ENCODE measurements around the gene RPLP2.

RPLP2 gene

DNA sequence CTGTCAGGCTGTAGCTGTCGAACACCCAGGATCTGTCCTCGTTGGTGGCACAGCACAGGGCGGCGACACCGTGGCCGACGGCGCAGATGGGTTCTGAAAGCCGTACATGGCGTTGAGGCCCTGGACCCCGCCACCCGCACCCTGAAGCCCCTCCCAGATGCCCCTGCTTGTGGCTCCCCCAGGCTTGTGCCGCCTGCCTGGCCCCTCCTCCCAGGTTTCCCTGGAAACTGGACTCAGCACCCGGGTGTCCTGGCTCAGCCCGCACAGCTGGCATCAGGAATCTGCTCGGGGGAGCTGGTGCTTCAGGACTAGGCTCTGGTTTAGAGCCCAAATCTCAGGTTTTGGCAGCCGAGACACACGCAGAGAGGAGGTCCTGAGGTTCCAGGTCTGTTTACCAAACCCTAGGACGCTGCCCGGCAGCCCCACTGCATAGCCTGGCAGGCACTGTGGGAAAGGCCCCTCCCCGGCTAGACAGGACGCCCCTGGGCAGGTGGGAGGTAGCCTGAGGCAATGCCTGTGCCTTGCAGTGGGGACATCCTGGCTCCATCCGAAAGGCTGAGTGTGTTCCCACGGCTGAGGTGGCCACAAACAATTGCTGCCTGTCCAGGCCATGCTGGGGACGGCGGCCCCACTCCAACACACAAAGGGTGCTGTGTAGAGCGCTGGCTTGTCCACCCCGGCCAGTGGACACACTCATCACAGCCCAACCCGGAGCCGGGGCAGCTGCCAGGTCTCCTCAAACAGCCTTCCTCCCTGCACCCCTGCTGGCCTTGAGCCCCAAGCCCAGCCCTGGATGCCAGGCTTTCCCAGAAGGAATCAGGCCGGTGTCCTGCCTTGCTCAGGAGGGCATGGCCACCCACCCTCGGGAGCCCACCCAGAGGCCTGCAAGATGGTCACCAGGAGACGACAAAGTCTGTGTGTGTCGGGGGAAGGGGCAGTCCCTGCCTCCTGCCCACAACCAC is 37.1 kb upstream of the RPLP2 start:
- no peak for DNase-seq
- in situ Hi-C loops (cut with HindIII; ENCODE audit: low pct_ligation_motif_present, low pct_unique_long_range_greater_than_20kb, low sequenced_read_pairs) = no loop called here

DNA sequence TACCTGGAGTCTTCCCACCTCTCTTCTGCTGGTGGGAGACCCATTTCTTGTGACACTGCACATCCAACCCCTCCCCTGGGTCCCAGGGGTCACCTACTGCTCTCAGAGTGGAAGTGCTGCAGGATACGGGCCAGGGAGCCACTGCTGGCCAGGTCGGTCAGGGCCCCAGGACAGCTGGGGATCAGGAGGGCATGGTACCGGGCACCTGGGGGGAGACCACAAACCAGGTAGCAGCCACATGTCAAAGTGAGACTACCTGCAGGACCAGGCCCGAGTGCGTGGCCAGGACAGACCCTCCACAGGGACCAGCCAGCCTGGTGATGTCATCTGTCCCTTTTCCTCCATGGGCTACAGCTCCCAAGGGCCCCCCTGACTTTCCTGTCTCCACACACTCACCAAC is 36.3 kb upstream of the RPLP2 start:
- no peak for DNase-seq
- in situ Hi-C loops (cut with HindIII; ENCODE audit: low pct_ligation_motif_present, low pct_unique_long_range_greater_than_20kb, low sequenced_read_pairs) = no loop called here

DNA sequence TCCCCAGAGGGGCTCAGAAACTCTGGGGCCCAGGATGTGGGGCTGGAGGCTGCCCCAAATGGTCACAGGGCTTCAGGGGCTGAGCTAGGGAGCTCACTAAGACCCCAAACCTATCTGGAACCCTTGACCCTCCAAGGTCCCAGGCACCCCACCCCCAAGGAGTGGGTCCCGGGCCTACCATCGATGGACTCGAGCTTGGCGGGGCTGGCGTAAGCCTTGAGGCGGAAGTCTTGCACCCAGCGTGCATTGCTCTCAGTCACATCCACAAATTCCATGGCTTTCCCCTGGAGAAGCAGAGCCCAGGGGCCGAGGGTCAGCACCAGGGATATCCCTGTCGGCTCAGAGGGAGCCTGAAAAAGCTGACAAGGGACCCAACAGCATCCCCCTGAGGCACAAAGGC is 35.9 kb upstream of the RPLP2 start:
- in situ Hi-C loops (cut with HindIII; ENCODE audit: low pct_ligation_motif_present, low pct_unique_long_range_greater_than_20kb, low sequenced_read_pairs) = no loop called here
- DNase-seq = no peak

DNA sequence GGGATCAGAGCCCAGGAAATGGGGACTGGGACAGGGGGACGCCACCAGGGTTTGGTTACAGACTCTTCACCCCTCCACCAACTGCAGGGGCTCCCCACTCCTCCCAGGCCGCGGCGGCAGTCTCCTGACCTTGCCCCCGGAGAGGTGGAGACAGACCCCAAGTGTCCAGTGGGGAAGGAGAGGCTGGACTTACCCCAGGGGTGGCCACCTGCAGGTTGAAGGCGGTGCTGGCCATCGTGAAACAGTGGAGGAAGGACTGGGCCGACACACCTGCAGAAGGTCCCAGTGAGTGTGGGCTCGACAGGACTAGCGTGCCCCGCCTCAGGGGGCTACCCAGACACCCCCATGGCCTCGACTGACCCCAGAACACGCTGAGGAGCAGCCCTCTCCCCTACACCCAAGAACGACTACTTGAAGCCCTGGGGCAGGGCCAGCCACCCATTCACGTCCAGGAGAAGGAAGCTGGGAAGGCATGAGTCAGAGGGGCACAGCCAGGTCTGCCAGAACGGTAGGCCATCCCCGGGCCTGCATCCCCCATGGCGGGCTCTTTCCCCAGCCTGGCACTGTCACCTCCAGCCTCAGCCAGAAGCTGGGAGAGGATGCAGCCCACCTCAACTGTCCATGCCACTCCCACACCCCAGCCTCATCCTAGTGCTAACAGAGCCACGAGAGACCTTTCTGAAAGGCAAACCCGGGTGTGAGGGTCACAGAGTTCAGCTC is 34.7 kb upstream of the RPLP2 start:
- in situ Hi-C loops (cut with HindIII; ENCODE audit: low pct_ligation_motif_present, low pct_unique_long_range_greater_than_20kb, low sequenced_read_pairs) = no loop called here
- no peak for DNase-seq

DNA sequence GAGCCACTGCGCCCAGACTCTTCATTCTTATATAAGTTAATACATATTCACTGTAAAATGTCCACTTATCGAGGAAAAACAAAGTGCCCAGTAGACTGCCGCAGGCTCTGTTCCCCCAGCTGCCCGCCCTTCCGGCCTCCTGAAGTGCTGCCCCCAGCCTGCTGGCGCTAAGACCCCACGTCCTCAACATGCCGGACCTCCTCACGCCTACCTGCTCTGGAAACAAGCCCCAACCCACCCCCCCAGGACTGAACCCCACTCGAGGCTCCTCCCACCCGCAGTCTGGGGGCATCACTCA is 33.6 kb upstream of the RPLP2 start:
- no peak for DNase-seq
- in situ Hi-C loops (cut with HindIII; ENCODE audit: low pct_ligation_motif_present, low pct_unique_long_range_greater_than_20kb, low sequenced_read_pairs) = no loop called here

DNA sequence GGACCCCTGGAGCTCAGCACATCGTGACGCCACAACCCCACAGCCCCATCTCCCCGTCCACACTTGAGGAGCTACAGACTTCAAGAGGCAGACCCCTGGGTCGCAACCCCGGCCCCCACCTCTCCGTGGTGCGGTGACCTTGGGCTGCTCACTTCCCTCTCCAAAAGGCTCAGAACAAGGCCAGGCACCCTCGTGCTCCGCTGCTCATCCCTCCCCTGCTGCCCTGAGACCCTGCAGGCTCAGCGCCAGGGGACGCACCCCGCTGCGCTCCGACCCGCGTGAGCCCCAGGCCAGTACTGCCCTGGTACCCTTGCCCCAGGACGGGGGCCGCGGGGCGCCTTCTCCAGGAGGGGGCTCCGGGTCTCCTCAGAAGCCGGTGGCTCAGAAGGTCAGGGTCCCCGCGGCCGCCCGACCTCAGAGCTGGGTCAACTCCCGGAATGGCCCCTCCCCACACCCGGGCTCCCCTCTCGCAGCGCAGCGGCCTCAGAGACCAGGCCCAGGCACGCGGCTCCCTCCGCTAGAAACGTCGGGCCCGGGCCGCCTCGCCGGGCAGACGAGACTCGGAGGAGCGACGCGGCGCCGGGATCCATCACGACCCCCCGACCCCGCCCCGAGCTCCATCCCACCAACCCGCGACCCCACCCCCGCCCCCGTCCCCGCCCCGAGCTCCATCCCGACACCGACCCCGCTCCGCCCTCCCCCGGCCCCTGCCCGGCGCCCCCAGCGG is 33.0 kb upstream of the RPLP2 start:
- in situ Hi-C loops (cut with HindIII; ENCODE audit: low pct_ligation_motif_present, low pct_unique_long_range_greater_than_20kb, low sequenced_read_pairs) = no loop called here

DNA sequence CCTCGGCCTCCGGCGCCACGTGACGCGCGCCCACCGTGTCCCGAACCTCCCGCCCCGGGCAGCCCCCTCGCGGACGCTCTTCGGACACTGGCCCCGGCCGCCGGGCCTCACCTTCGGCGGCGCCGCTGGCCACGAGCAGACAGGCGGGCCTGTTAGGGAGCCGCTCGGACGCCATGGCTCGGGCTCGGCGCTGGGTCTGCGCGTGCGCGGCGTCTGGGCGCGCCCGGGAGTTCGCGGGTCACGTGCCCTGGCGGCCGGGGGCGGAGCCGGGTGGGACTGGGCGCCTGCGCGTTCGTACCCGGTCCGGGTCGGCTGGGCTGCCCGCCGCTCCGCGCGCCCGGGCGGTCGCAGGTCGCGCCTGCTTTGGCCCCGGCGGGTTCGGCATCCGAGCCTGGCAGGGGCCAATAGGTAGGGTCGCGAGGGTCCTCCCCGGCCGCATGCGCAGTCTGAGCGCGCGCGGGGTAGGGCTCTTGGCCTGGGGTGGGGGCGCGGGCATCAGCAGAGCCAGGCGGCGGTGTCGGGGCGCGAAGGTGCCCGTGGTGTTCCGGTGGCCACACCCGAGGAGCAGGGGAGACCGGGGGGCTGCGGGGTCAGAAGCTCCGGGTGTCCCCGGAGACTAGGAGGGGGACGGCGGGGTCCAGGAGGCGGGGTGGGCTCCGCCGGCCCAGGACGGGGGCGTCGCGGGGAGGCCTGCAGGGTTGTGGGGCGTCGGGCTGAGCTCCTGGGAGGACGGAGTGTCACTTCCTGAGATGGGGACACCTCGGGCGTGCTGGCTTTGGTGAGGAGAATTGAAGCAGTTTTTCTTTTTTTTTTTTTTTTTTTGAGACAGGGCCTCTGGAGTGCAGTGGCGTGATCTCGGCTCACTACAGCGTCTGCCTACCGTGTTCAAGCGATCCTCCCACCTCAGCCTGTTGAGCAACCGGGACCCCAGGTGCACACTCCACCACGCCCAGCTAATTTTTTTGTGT is 32.2 kb upstream of the RPLP2 start, which contains the start of gene GATD1:
Gene GATD1, minus strand, starts transcription at position 200 of the 968 bp plus-strand sequence. Its CDS starts 25 bp downstream, at position 175.
- peak; percentile 86 for DNase-seq
- in situ Hi-C loops (cut with HindIII; ENCODE audit: low pct_ligation_motif_present, low pct_unique_long_range_greater_than_20kb, low sequenced_read_pairs) = no loop called here

More for the DNA sequence above, 33.0 kb upstream of the RPLP2 start:
- peak; percentile 39 for DNase-seq

DNA sequence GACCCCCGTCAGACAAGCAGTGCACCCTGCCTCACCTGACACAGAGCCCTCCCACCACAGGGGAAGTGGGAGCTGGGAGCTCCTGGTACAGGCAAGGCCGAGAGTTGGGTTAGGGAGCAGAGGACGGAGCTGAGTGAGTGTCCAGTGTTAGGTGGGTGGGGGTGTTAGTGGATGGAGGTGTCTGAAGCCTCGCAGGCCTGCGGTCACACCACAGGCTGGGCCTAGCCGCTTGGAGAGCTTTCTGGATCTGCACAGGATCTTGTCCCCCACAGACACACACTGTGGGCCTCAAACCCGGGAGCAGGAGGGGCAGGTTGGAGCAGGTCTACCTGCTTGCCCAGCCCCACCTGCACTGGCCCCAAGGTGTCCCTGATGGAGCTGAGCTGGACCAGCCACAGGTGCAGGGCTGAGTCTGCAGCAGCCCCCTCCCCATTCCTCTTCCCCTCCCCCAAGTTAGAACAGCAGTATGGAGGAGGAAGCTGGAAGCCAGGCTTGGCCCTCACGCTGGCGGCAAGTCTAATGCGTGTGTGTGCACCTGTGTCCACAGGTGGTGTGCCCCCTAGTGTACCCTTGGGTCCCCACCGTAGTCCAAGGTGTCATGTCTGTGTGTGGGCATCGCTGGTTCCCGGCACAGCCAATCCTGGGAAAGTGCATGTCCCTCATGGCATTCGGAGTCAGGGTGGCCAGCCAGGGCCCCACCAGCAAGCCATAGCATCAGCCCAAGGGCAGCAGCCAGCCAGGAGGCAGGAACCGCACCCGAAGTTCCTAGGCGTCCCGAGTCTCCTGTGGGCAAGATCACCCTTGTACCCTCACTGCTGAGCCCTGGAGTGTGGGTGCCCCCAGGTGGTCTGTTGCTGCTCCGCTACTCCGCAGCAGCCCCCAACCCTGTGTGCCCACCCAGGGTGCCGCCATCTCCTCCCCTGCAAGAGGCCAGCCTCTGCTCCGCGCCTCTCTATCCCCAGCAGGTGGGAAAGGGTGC is 30.5 kb upstream of the RPLP2 start:
- in situ Hi-C loops (cut with HindIII; ENCODE audit: low pct_ligation_motif_present, low pct_unique_long_range_greater_than_20kb, low sequenced_read_pairs) = no loop called here
- no peak for DNase-seq

DNA sequence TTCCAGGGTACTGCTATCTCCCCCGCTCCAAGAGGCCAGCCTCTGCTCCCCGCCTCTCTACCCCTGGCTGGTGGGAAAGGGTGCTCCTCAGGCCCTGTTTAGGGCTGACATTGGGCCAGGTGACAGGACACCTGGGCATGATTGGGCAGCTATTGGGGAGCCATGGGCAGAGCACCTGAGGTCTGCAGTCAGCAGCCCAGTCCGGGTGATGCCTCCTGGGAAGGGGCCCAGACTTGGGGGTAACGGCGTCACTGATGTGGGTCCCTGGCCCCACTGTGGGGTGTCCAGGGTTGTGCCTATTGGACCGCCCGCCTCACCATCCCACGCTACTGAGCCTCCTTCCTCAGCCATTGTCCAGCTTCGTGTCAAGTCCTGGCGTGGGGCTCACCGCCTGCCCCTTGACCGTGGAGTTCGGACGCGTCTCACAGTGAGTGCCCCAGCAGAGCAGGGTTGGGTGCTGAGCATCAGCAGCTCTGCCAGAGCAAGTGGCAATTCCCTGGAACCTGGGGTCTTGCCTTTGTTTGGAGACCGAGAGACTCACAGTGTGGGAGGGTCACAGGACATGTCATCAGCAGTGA is 29.7 kb upstream of the RPLP2 start:
- DNase-seq = no peak
- in situ Hi-C loops (cut with HindIII; ENCODE audit: low pct_ligation_motif_present, low pct_unique_long_range_greater_than_20kb, low sequenced_read_pairs) = no loop called here

DNA sequence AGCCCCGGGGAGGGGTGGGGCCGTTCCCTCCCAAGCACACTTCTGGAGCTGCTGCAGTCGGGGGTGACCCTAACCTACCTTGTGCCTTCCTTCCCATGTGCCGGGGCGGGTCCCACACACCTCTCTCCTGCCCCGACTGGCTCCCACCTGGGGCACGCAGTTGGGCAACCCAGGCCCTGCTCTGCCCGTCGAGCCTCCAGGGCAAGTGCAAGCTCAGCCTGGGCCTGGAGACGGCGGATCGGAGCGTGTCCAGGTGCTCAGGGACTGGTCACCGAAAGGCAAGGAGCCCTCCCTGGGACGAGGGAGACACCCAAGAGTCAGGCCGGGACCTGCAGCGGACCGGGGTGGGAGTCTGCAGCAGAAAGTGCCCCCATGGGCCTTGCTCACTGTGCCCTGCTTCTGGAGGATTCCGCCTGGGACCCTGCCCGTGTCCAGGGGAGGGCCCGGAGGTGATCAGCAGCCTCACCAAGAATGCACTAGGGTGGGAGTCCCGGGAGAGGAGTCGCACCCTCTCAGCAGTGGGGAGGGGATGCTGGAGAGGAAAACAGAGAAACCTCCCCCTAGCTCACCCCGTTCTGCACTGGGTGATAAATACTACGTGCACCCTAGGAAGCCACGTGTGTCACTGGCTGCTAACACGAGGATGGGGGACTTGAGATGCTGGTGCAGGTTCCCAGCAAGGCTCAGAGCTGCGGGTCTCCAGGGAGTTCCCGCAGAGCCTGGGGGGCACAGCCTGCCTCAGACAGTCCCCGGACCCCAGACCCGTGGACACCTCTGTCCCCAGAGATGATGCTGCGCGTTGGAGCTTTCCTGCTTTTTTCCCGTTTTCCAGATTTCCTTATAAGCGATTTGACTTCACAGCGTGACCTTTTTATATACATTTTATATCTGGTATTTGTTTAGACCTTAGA is 27.2 kb upstream of the RPLP2 start:
- in situ Hi-C loops (cut with HindIII; ENCODE audit: low pct_ligation_motif_present, low pct_unique_long_range_greater_than_20kb, low sequenced_read_pairs) = no loop called here
- DNase-seq = no peak

DNA sequence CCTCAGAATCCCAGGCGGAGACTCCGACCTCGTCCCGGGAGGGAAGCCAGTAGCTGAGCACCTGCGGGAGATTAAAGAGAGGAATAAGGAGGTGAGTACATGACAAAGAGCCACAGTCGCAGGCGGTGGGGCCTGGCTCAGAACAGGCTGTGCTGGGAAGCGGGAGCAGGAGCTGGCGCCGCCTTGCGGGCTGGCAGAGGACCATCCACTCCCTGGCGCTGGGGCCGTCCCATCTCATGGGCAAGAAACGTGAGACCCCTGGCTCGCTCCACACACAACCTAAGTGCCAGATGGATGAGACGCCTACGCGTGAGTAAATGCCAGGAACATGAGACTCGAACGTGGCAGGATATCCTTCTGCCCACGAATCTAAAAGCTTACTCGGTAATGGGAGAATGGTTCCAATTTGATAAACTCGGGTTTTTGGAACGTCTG is 26.2 kb upstream of the RPLP2 start:
- in situ Hi-C loops (cut with HindIII; ENCODE audit: low pct_ligation_motif_present, low pct_unique_long_range_greater_than_20kb, low sequenced_read_pairs) = no loop called here

DNA sequence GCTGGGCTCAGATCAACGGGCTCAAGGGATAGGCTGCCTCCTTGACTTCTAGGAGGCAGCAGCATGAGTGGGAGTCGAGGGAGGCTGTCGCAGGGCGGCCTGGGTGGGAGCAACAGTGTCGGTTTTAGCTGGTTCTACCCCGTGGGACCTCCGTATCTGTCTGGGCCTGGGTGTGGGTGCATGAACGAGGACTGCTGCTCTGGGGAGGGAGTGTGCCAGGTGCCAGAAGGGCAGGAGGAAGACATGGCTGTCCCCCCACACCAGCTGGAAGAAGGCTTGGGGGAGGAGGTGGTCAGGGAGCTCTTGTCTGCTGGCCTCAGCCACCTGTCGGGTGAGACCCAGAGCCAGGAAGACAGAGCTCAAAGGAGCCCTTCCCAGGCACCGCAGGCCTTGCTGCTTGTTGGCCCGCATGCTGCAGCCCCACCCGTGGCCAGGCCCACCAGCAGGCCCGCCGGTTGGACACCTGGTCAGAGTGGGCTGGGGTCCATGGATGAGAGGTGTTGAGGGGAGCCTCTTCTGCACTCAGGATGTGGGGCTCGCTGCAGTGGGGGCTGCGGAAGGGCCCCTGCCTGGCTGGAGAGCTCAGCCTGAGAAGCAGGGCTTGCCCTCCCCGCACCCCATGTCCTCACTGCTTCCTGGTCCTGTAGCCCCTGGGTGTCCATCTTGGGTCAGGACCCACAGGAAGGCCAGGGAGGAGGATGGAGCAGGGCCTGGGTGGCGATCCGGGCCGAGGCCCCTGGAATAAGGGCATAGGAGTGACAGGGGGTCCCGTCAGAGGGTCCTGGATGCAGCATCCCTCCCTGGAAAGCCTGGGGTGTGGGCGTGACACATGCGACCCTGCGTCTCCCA is 23.3 kb upstream of the RPLP2 start:
- in situ Hi-C loops (cut with HindIII; ENCODE audit: low pct_ligation_motif_present, low pct_unique_long_range_greater_than_20kb, low sequenced_read_pairs) = no loop called here
- DNase-seq = no peak

More for the DNA sequence above, 26.2 kb upstream of the RPLP2 start:
- DNase-seq = no peak

DNA sequence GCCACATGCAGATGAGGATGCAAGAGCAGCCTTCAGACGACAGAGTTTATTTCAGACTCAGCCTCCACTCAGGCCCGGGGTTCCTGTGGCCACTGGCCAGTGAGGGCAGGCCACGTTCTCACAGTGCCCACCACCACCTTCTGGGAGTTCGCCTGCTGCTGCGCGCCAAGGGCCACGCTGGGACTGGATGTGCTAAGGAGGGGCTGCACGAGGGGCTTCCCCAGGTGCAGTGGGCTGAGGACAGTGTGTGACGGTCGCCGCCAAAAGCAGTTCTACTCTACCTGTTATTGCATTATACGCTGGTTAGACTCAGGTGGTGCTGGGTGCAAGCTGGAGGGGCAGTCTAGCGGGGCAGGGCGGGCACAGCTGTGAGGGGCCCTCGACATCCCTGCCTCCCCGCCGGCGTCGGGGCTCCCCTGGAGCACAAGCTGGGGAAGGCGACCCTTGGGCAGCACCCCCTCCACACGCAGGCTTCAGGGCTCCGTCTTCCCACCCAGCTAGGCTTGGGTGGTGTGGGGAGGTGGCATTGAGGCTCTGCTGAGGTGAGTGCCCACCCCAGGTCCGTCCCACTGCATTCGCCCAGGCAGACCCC is 22.6 kb upstream of the RPLP2 start:
- in situ Hi-C loops (cut with HindIII; ENCODE audit: low pct_ligation_motif_present, low pct_unique_long_range_greater_than_20kb, low sequenced_read_pairs) = no loop called here
- DNase-seq = no peak

DNA sequence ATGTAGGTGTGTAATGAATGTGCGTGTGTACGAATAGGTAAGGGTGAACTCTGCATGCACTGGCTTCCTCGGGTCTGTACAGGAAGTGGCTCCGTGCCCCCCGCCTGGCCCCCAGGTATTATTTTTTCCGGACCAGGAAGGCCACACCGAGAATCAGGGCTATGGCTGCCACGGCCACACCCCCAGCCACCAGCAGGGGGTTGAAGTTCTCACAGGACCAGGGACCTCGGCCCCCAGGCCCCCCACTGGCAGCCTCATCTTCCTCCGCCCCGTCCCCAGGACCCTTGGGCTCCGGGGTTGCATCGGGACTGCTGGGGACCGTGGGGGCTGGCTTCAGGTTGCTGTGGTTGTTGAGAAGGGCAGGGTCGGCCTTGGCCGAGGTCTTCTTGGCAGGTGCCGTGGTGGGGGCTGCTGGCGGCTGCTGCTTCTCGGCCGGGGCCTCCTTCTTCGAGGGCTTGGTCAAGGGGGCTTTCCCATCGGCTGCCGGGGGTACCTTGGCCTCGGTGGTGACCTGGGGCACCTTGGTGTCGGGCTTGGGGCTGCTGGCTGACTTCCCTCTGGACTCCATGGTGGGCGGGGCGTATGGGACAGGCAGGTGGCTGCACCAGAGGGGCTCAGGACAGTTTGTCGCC is 21.6 kb upstream of the RPLP2 start:
- in situ Hi-C loops (cut with HindIII; ENCODE audit: low pct_ligation_motif_present, low pct_unique_long_range_greater_than_20kb, low sequenced_read_pairs) = no loop called here
- no peak for DNase-seq

Measured in ACHN (cell line).